Panc1 (cell line): ENCODE data around the gene PDE10A.

Source experiments
- POLR2AphosphoS5 ChIP-seq: IDR thresholded peaks from 2 replicates; pipeline ENCODE4 v1.6.1; 2012; ENCODE audit warnings: mild to moderate bottlenecking, low read depth, low read length, moderate library complexity
- SIN3A ChIP-seq: IDR thresholded peaks from 2 replicates; pipeline ENCODE4 v1.6.1; 2012; ENCODE audit warnings: low read depth, mild to moderate bottlenecking, low read length, moderate library complexity, borderline replicate concordance; ENCODE audit not compliant: insufficient read depth
- TCF7L2 ChIP-seq: IDR thresholded peaks from 2 replicates; pipeline ENCODE4 v1.6.1; 2011; ENCODE audit warnings: mild to moderate bottlenecking, low read depth, low read length, inconsistent platforms
- TF ChIP-seq, protein P1 (sequence below): fragments of 450-650 bp; IDR thresholded peaks from 2 replicates; pipeline ENCODE4 v1.5.1; 2017; ENCODE audit warnings: mild to moderate bottlenecking
- TF ChIP-seq, protein P2 (sequence below), 2 experiments: IDR thresholded peaks; 2 replicates each; pipeline ENCODE4 v1.6.1; 2011 to 2012; ENCODE audit warnings: low read depth in 2 of 2, control low read depth in 1 of 2, low read length in 1 of 2, mild to moderate bottlenecking in 1 of 2, moderate library complexity in 1 of 2; ENCODE audit not compliant: insufficient read depth in 1 of 2

DNA sequence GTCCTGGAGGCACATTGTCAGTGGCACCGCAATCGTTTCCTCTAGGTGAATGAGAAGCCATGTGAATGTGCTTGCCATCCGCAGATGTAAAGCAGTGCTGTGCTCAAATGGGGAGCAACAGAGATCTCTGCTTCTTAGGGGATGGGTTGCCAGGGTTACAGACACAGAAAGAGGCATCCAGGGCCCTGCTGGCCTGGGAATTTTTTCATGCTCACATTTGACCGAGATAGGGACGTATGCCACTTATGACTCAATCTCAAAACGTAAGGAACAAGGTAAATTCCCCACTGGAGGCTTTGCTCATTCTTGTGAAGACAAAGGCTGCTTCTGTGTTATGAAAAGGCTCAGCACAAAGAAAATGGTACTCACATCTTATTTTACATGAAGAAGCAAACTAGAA is 364.6 kb downstream of the PDE10A start:
- TF ChIP-seq, protein P1, sequence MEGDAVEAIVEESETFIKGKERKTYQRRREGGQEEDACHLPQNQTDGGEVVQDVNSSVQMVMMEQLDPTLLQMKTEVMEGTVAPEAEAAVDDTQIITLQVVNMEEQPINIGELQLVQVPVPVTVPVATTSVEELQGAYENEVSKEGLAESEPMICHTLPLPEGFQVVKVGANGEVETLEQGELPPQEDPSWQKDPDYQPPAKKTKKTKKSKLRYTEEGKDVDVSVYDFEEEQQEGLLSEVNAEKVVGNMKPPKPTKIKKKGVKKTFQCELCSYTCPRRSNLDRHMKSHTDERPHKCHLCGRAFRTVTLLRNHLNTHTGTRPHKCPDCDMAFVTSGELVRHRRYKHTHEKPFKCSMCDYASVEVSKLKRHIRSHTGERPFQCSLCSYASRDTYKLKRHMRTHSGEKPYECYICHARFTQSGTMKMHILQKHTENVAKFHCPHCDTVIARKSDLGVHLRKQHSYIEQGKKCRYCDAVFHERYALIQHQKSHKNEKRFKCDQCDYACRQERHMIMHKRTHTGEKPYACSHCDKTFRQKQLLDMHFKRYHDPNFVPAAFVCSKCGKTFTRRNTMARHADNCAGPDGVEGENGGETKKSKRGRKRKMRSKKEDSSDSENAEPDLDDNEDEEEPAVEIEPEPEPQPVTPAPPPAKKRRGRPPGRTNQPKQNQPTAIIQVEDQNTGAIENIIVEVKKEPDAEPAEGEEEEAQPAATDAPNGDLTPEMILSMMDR, result no peak
- TF ChIP-seq SIN3A (no peak), POLR2AphosphoS5 (no peak), TCF7L2 (no peak)
- TF ChIP-seq, protein P2, sequence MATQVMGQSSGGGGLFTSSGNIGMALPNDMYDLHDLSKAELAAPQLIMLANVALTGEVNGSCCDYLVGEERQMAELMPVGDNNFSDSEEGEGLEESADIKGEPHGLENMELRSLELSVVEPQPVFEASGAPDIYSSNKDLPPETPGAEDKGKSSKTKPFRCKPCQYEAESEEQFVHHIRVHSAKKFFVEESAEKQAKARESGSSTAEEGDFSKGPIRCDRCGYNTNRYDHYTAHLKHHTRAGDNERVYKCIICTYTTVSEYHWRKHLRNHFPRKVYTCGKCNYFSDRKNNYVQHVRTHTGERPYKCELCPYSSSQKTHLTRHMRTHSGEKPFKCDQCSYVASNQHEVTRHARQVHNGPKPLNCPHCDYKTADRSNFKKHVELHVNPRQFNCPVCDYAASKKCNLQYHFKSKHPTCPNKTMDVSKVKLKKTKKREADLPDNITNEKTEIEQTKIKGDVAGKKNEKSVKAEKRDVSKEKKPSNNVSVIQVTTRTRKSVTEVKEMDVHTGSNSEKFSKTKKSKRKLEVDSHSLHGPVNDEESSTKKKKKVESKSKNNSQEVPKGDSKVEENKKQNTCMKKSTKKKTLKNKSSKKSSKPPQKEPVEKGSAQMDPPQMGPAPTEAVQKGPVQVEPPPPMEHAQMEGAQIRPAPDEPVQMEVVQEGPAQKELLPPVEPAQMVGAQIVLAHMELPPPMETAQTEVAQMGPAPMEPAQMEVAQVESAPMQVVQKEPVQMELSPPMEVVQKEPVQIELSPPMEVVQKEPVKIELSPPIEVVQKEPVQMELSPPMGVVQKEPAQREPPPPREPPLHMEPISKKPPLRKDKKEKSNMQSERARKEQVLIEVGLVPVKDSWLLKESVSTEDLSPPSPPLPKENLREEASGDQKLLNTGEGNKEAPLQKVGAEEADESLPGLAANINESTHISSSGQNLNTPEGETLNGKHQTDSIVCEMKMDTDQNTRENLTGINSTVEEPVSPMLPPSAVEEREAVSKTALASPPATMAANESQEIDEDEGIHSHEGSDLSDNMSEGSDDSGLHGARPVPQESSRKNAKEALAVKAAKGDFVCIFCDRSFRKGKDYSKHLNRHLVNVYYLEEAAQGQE (IDR thresholded peaks at IDR 0.05; ENCODE audit: insufficient read depth in 1 of 2, low read depth in 2 of 2, low read length in 1 of 2), result no peak
